Left lung (tissue), 10 donors: ENCODE data around the gene DNM3. TPM values are rescaled to one million over a fixed set of nuclear protein-coding genes. Genes with fewer than 3 reads are reported as not detected.

Source experiments
- ATAC-seq: fragments of 200-7000 bp; cut with Tn5 transposase; one replicate; pipeline ENCODE4 v1.9.1; 2020; ENCODE audit warnings: moderate library complexity
- DNase-seq, 4 donors: peaks; one replicate each; pipeline ENCODE4 v3.0.0-alpha.2; 2013 to 2020
- H3K27ac ChIP-seq, 2 donors: fragments of 200-600 bp; sonication (generic) in 1 of 2; one replicate each; pipeline versions ENCODE4 v1.5.0 to v1.8.0; 2020 to 2021
- H3K27me3 ChIP-seq, 2 donors: fragments of 200-600 bp; sonication (generic) in 1 of 2; one replicate each; pipeline versions ENCODE4 v1.5.0 to v1.8.0; 2020 to 2021
- H3K36me3 ChIP-seq, 2 donors: fragments of 200-600 bp; sonication (generic) in 1 of 2; one replicate each; pipeline versions ENCODE4 v1.5.0 to v1.8.0; 2020 to 2021
- H3K4me1 ChIP-seq, 2 donors: fragments of 200-600 bp; one replicate each; pipeline ENCODE4 v1.8.0; 2021
- H3K4me3 ChIP-seq, 2 donors: fragments of 200-600 bp; sonication (generic) in 1 of 2; one replicate each; pipeline versions ENCODE4 v1.5.0 to v1.8.0; 2020 to 2021; ENCODE audit warnings: mild to moderate bottlenecking in 1 of 2
- H3K9me3 ChIP-seq, 2 donors: fragments of 200-600 bp; sonication (generic) in 1 of 2; one replicate each; pipeline versions ENCODE4 v1.5.0 to v1.8.0; 2020 to 2021
- intact Hi-C, 2 donors: fragments of 100-400 bp; cut with DNase I; formaldehyde crosslinking; loops; one replicate each; pipeline versions ENCODE4 v1.11.2 to v1.14.2; 2022
- polyA plus RNA-seq, 6 donors: library from polyadenylated mRNA; unstranded; fragments of 120-200 nt; gene quantifications; one replicate each; pipeline ENCODE4 v1.2.1, GENCODE V29; 2013; ENCODE audit not compliant: insufficient read length in 6 of 6
- total RNA-seq, 2 donors: library from RNA; stranded (reverse); fragmentation: NEBNext Ultra II Directional; extraction: Animal tissue kit (Norgen Biotek cat#: 25700); gene quantifications; one replicate each; pipeline ENCODE4 v1.2.1, GENCODE V29; 2021
- TF ChIP-seq, protein P1 (sequence below), 2 donors: fragments of 200-600 bp; sonication (generic) in 1 of 2; IDR thresholded peaks; one replicate each; pipeline versions ENCODE4 v1.5.0 to v1.8.0; 2021; ENCODE audit warnings: antibody characterized with exemption in 2 of 2
- donor health status: DM: no; HTN: yes; CAD: no.
- donor health status: DM: no; HTN: no; CAD: no.

DNM3 gene
- total and polyA plus RNA-seq, 8 donors, result 5.2 to 7.7 (median 6.3) TPM

DNA sequence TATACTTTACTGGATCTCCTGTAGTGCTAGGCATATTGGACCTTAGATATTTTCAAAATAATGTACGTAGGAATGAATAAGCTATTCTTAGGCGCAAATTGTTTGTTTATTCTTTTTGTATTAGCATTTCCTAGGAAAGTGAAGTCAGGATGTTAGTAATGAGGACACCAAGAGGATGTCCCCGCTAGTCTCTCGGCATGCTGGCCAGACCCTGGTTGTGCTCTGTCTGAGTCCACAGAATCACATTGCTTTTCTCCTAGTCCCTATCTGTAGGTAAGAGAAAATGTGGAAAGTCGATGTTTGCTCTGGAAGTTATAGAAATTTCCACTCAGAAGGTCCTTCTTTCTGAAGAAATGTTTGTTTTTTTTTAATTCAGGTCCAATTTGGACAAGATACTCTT lies 31.1 kb downstream of the DNM3 start:
- no peaks in the 10 kb centered on the region for H3K36me3 ChIP-seq
- H3K27me3 ChIP-seq, result no peaks in the 10 kb centered on the region
- ATAC-seq (no peak), DNase-seq (no peak)
- H3K4me3 ChIP-seq, result no peak overlapping the region
- TF ChIP-seq, protein P1, sequence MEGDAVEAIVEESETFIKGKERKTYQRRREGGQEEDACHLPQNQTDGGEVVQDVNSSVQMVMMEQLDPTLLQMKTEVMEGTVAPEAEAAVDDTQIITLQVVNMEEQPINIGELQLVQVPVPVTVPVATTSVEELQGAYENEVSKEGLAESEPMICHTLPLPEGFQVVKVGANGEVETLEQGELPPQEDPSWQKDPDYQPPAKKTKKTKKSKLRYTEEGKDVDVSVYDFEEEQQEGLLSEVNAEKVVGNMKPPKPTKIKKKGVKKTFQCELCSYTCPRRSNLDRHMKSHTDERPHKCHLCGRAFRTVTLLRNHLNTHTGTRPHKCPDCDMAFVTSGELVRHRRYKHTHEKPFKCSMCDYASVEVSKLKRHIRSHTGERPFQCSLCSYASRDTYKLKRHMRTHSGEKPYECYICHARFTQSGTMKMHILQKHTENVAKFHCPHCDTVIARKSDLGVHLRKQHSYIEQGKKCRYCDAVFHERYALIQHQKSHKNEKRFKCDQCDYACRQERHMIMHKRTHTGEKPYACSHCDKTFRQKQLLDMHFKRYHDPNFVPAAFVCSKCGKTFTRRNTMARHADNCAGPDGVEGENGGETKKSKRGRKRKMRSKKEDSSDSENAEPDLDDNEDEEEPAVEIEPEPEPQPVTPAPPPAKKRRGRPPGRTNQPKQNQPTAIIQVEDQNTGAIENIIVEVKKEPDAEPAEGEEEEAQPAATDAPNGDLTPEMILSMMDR (IDR thresholded peaks at IDR 0.05), result no peak
- intact Hi-C loops, result no loop called here
- H3K27ac ChIP-seq, result no peak overlapping the region
- peaks cover 0 to 16% of the 10 kb centered on the region in 2 donors for H3K4me1 ChIP-seq
- H3K9me3 ChIP-seq, result no peaks in the 10 kb centered on the region

- H3K27me3 ChIP-seq, result no peaks in the 10 kb centered on the region
- intact Hi-C loops, result no loop called here
- DNase-seq, result no peak
- no peak overlapping the region for H3K4me3 ChIP-seq
- peaks cover 0 to 9% of the 10 kb centered on the region in 2 donors for H3K4me1 ChIP-seq
- H3K9me3 ChIP-seq, result no peaks in the 10 kb centered on the region
- H3K36me3 ChIP-seq, result no peaks in the 10 kb centered on the region
- TF ChIP-seq, protein P1 (IDR thresholded peaks at IDR 0.05), result no peak
- no peak overlapping the region for H3K27ac ChIP-seq
- ATAC-seq, result peak; percentile 65
Observed at GRCh38 chr1:171873664-171874063, 32.4 kb downstream of the DNM3 start.

- Histone ChIP-seq H3K36me3 (no peaks in the 10 kb centered on the region), H3K4me1 (no peaks in the 10 kb centered on the region), H3K27me3 (no peaks in the 10 kb centered on the region), H3K4me3 (no peak overlapping the region), H3K27ac (no peak overlapping the region), H3K9me3 (no peaks in the 10 kb centered on the region)
- TF ChIP-seq, protein P1 (IDR thresholded peaks at IDR 0.05), result no peak
- ATAC-seq (peak; percentile 68), DNase-seq (no peak)
- intact Hi-C loops, result no loop called here
Observed at GRCh38 chr1:171877701-171878100, 36.4 kb downstream of the DNM3 start.

DNA sequence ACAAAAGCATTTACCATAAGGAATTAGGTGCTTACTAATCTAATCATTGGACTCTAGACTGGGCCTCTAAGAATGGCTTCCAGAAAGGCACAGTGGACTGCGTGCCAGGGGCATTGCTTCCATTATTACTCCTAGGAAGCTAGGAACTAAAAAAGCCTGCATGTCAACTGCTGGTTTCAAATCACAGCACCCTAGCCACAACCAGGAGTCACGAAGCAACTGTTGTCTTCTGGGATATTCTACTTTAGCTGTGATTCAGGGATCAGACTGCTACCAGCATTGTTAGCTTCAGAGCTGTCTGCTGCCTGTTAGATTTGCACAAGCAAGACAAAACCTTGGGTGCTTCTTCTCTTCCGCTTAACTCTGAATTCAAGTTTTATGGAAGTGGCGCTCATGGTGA lies 38.3 kb downstream of the DNM3 start:
- no peak for ATAC-seq
- no peaks in the 10 kb centered on the region for H3K27me3 ChIP-seq
- no peaks in the 10 kb centered on the region for H3K9me3 ChIP-seq
- H3K4me3 ChIP-seq, result no peak overlapping the region
- intact Hi-C loops, result no loop called here
- no peak overlapping the region for H3K27ac ChIP-seq
- H3K36me3 ChIP-seq, result no peaks in the 10 kb centered on the region
- DNase-seq, result no peak
- TF ChIP-seq, protein P1 (IDR thresholded peaks at IDR 0.05), result no peak
- no peaks in the 10 kb centered on the region for H3K4me1 ChIP-seq

- intact Hi-C loops, result no loop called here
- Histone ChIP-seq H3K4me3 (no peak overlapping the region), H3K27me3 (no peaks in the 10 kb centered on the region), H3K4me1 (no peaks in the 10 kb centered on the region), H3K9me3 (no peaks in the 10 kb centered on the region), H3K27ac (no peak overlapping the region), H3K36me3 (no peaks in the 10 kb centered on the region)
- TF ChIP-seq, protein P1 (IDR thresholded peaks at IDR 0.05), result no peak
- no peak for DNase-seq
- no peak for ATAC-seq
Observed at GRCh38 chr1:171881442-171881841, 40.1 kb downstream of the DNM3 start.
